Activated T-cell treated with anti-CD3 and anti-CD28 coated beads for 1 hour (primary cell): Measurements from ENCODE around the gene KIF5C.

Experiments
- DNase-seq: peaks from one replicate; pipeline ENCODE4 v3.0.0-alpha.2; 2020; ENCODE audit warnings: low read depth

The KIF5C gene

GRCh38 chr2:148990968-148991367 is 115.9 kb downstream of the KIF5C start:
- no peak for DNase-seq

GRCh38 chr2:148992448-148992847 is 117.4 kb downstream of the KIF5C start:
- DNase-seq, result no peak

- DNase-seq, result no peak
Observed at GRCh38 chr2:148993351-148993750, 118.3 kb downstream of the KIF5C start.

- no peak for DNase-seq
Observed at GRCh38 chr2:148994341-148994740, 119.3 kb downstream of the KIF5C start.

GRCh38 chr2:148996805-148997204 is 121.8 kb downstream of the KIF5C start:
- DNase-seq, result no peak

GRCh38 chr2:148998165-148998830 is 123.3 kb downstream of the KIF5C start:
- no peak for DNase-seq

GRCh38 chr2:148998831-148999200 is 123.8 kb downstream of the KIF5C start:
- DNase-seq, result no peak

GRCh38 chr2:148999451-148999921 is 124.5 kb downstream of the KIF5C start:
- no peak for DNase-seq

- DNase-seq, result no peak
Observed at GRCh38 chr2:149000158-149000938, 125.3 kb downstream of the KIF5C start.

- DNase-seq, result no peak
Observed at GRCh38 chr2:149001496-149001895, 126.5 kb downstream of the KIF5C start.

- no peak for DNase-seq
Observed at GRCh38 chr2:149002378-149002890, 127.4 kb downstream of the KIF5C start.

GRCh38 chr2:149002891-149003740 is 128.1 kb downstream of the KIF5C start:
- no peak for DNase-seq

GRCh38 chr2:149004836-149005235 is 129.8 kb downstream of the KIF5C start:
- DNase-seq, result no peak

- DNase-seq, result no peak
Observed at GRCh38 chr2:149005471-149006077, 130.5 kb downstream of the KIF5C start.

GRCh38 chr2:149006883-149007543 is 132.0 kb downstream of the KIF5C start:
- no peak for DNase-seq

GRCh38 chr2:149008381-149008780 is 133.4 kb downstream of the KIF5C start:
- no peak for DNase-seq

GRCh38 chr2:149009576-149010461 is 134.8 kb downstream of the KIF5C start:
- DNase-seq, result no peak

GRCh38 chr2:149012545-149012944 is 137.5 kb downstream of the KIF5C start:
- no peak for DNase-seq

GRCh38 chr2:149015501-149015900 is 140.5 kb downstream of the KIF5C start:
- no peak for DNase-seq

- no peak for DNase-seq
Observed at GRCh38 chr2:149015926-149016563, 141.0 kb downstream of the KIF5C start.
